ENCODE data around the gene ANKLE1. TPM values are rescaled to one million over a fixed set of nuclear protein-coding genes. Genes with fewer than 3 reads are reported as not detected.
"Not testable (repeated sequence)": the region's sequence is repeated elsewhere in the genome, so short reads cannot be mapped to it uniquely, and the experiment has no call there.

The ANKLE1 gene
- total RNA-seq, 1 donor from 2014 or later = 0.17 TPM

GRCh38 chr19:17294051-17294891 lies 12.6 kb downstream of the ANKLE1 start:
- DNase-seq (ENCODE audit: low read depth) = no peak
- Histone ChIP-seq H3K4me3 (ENCODE audit: low read depth, low read length) (no peak overlapping the region), H3K27me3 (ENCODE audit: control insufficient read depth, insufficient read depth, low read length) (no peaks in the 10 kb centered on the region), H3K36me3 (ENCODE audit: control insufficient read depth, insufficient read depth, low read length) (peaks cover 2% of the 10 kb centered on the region)
- TF ChIP-seq CTCF (IDR thresholded peaks at IDR 0.05; ENCODE audit: insufficient read depth, low read length, poor library complexity, severe bottlenecking) = no peak

- H3K36me3 ChIP-seq (ENCODE audit: control insufficient read depth, insufficient read depth, low read length); H3K4me3 ChIP-seq (ENCODE audit: low read depth, low read length); DNase-seq (ENCODE audit: low read depth); H3K27me3 ChIP-seq (ENCODE audit: control insufficient read depth, insufficient read depth, low read length): not testable (repeated sequence)
Measured at GRCh38 chr19:17295551-17295950, 13.8 kb downstream of the ANKLE1 start.

- peak; percentile 25 for TF ChIP-seq CTCF (IDR thresholded peaks at IDR 0.05; ENCODE audit: insufficient read depth, low read length, poor library complexity, severe bottlenecking)
- no peaks in the 10 kb centered on the region for H3K27me3 ChIP-seq (ENCODE audit: control insufficient read depth, insufficient read depth, low read length)
- no peak for DNase-seq (ENCODE audit: low read depth)
- H3K36me3 ChIP-seq (ENCODE audit: control insufficient read depth, insufficient read depth, low read length) = peaks cover 2% of the 10 kb centered on the region
- no peak overlapping the region for H3K4me3 ChIP-seq (ENCODE audit: low read depth, low read length)
Measured at GRCh38 chr19:17296273-17296672, 14.6 kb downstream of the ANKLE1 start.

- TF ChIP-seq CTCF (IDR thresholded peaks at IDR 0.05; ENCODE audit: insufficient read depth, low read length, poor library complexity, severe bottlenecking) = no peak
- DNase-seq (ENCODE audit: low read depth) = no peak
- Histone ChIP-seq H3K27me3 (ENCODE audit: control insufficient read depth, insufficient read depth, low read length) (no peaks in the 10 kb centered on the region), H3K4me3 (ENCODE audit: low read depth, low read length) (no peak overlapping the region), H3K36me3 (ENCODE audit: control insufficient read depth, insufficient read depth, low read length) (peaks cover 3% of the 10 kb centered on the region)
Measured at GRCh38 chr19:17296976-17297375, 15.3 kb downstream of the ANKLE1 start.

- Histone ChIP-seq H3K4me3 (ENCODE audit: low read depth, low read length) (no peak overlapping the region), H3K36me3 (ENCODE audit: control insufficient read depth, insufficient read depth, low read length) (peaks cover 3% of the 10 kb centered on the region), H3K27me3 (ENCODE audit: control insufficient read depth, insufficient read depth, low read length) (no peaks in the 10 kb centered on the region)
- TF ChIP-seq CTCF (IDR thresholded peaks at IDR 0.05; ENCODE audit: insufficient read depth, low read length, poor library complexity, severe bottlenecking) = no peak
- no peak for DNase-seq (ENCODE audit: low read depth)
Measured at GRCh38 chr19:17300992-17301619, 19.4 kb downstream of the ANKLE1 start.

GRCh38 chr19:17302391-17303166 lies 20.9 kb downstream of the ANKLE1 start:
- peak overlapping the region; percentile 70 for H3K4me3 ChIP-seq (ENCODE audit: low read depth, low read length)
- H3K27me3 ChIP-seq (ENCODE audit: control insufficient read depth, insufficient read depth, low read length) = no peaks in the 10 kb centered on the region
- peaks cover 3% of the 10 kb centered on the region for H3K36me3 ChIP-seq (ENCODE audit: control insufficient read depth, insufficient read depth, low read length)
- no peak for DNase-seq (ENCODE audit: low read depth)
- no peak for TF ChIP-seq CTCF (IDR thresholded peaks at IDR 0.05; ENCODE audit: insufficient read depth, low read length, poor library complexity, severe bottlenecking)
